CD8-positive, alpha-beta memory T cell (primary cell): ENCODE results near the gene ANKRD44. TPM values are rescaled to one million over a fixed set of nuclear protein-coding genes. Genes with fewer than 3 reads are reported as not detected.
A peak's percentile ranks its signal among the peaks of the same experiment; 100 is the strongest.

Source experiments
- CTCF ChIA-PET: fragments of 350-600 bp; sonication (Branson Sonifier 250); formaldehyde crosslinking; loops from one replicate; lab custom pipeline; 2021; ENCODE audit warnings: antibody characterized with exemption; lab: Charles Lee
- POLR2A ChIA-PET: fragments of 350-600 bp; sonication (Branson Sonifier 250); formaldehyde crosslinking; loops from one replicate; lab custom pipeline; 2021; ENCODE audit warnings: antibody characterized with exemption; lab: Charles Lee
- DNase-seq, 5 donors: peaks; one replicate each; pipeline versions ENCODE4 v3.0.0 to v3.0.0-alpha.2; 2020 to 2022; ENCODE audit warnings: mixed read lengths in 1 of 5
- H3K27ac ChIP-seq: one replicate; pipeline ENCODE4 v1.7.0; 2013; ENCODE audit warnings: low read depth, mild to moderate bottlenecking, low read length, moderate library complexity
- H3K27me3 ChIP-seq: 2 replicates; pipeline ENCODE4 v1.7.0; 2013; ENCODE audit warnings: low read length, mild to moderate bottlenecking; ENCODE audit not compliant: insufficient read depth, poor library complexity, severe bottlenecking
- H3K36me3 ChIP-seq: 2 replicates; pipeline ENCODE4 v1.7.0; 2013; ENCODE audit warnings: mild to moderate bottlenecking, low read length, moderate library complexity; ENCODE audit not compliant: insufficient read depth
- H3K4me1 ChIP-seq: 2 replicates; pipeline ENCODE4 v1.7.0; 2013; ENCODE audit warnings: mild to moderate bottlenecking, low read length, moderate library complexity; ENCODE audit not compliant: insufficient read depth
- H3K4me3 ChIP-seq: 2 replicates; pipeline ENCODE4 v1.7.0; 2013; ENCODE audit warnings: mild to moderate bottlenecking, low read length
- H3K9me3 ChIP-seq: 2 replicates; pipeline ENCODE4 v1.7.0; 2013; ENCODE audit warnings: mild to moderate bottlenecking, low read length
- H3K27ac Mint-ChIP-seq, 8 donors: one replicate each; pipeline ENCODE4 v1.8.0; 2020 to 2021; ENCODE audit warnings: mixed read lengths in 8 of 8, mild to moderate bottlenecking in 6 of 8, inconsistent platforms in 3 of 8, moderate library complexity in 3 of 8
- H3K27me3 Mint-ChIP-seq, 2 donors: one replicate each; pipeline ENCODE4 v1.8.0; 2020 to 2021; ENCODE audit warnings: mixed read lengths in 2 of 2, mild to moderate bottlenecking in 1 of 2, moderate library complexity in 1 of 2
- H3K36me3 Mint-ChIP-seq, 3 donors: one replicate each; pipeline ENCODE4 v1.8.0; 2020 to 2021; ENCODE audit warnings: mixed read lengths in 3 of 3, inconsistent platforms in 1 of 3, mild to moderate bottlenecking in 1 of 3
- H3K4me1 Mint-ChIP-seq, 3 donors: one replicate each; pipeline ENCODE4 v1.8.0; 2020 to 2021; ENCODE audit warnings: mixed read lengths in 3 of 3, inconsistent platforms in 1 of 3, mild to moderate bottlenecking in 1 of 3
- H3K4me3 Mint-ChIP-seq, 7 donors: one replicate each; pipeline ENCODE4 v1.8.0; 2020 to 2021; ENCODE audit warnings: mixed read lengths in 7 of 7, mild to moderate bottlenecking in 6 of 7, moderate library complexity in 4 of 7, inconsistent platforms in 2 of 7
- H3K9me3 Mint-ChIP-seq, 5 donors: one replicate each; pipeline ENCODE4 v1.8.0; 2020 to 2022; ENCODE audit warnings: mixed read lengths in 5 of 5, mild to moderate bottlenecking in 3 of 5, moderate library complexity in 2 of 5, inconsistent platforms in 1 of 5
- polyA plus RNA-seq: library from polyadenylated mRNA; unstranded; fragments of 300-500 nt; fragmentation: Illumina TruSeq; gene quantifications from one replicate; pipeline ENCODE4 v1.2.3, GENCODE V29; 2021
- total RNA-seq, 2 experiments: library from RNA; stranded (reverse); gene quantifications; one replicate each; pipeline ENCODE4 v1.2.3, GENCODE V29; 2021

The ANKRD44 gene
- total and polyA plus RNA-seq, 3 experiments from 2014 or later, result 90.1 to 150 (median 142) TPM

- H3K4me1 Mint-ChIP-seq, result no peaks in the 10 kb centered on the region
- Histone ChIP-seq H3K27me3 (no peaks in the 10 kb centered on the region), H3K36me3 (no peaks in the 10 kb centered on the region), H3K27ac (no peak overlapping the region), H3K4me3 (no peak overlapping the region), H3K4me1 (no peaks in the 10 kb centered on the region), H3K9me3 (no peaks in the 10 kb centered on the region)
- no peak overlapping the region for H3K4me3 Mint-ChIP-seq
- DNase-seq, result no peak
- no peak overlapping the region for H3K27ac Mint-ChIP-seq
- no peaks in the 10 kb centered on the region for H3K9me3 Mint-ChIP-seq
- POLR2A ChIA-PET, result interaction anchor here (0.8 kb wide), 1 partner anchor 290 kb away, joined by 9 read pairs; no protein-coding TSS in a partner anchor
- peaks cover 0 to 4% (median 0%) of the 10 kb centered on the region in 3 donors for H3K36me3 Mint-ChIP-seq
- CTCF ChIA-PET, result no interaction called here
- H3K27me3 Mint-ChIP-seq, result peaks cover 0 to 13% of the 10 kb centered on the region in 2 donors
Measured at GRCh38 chr2:196954001-196954400, 356.6 kb downstream of the ANKRD44 start.

DNA sequence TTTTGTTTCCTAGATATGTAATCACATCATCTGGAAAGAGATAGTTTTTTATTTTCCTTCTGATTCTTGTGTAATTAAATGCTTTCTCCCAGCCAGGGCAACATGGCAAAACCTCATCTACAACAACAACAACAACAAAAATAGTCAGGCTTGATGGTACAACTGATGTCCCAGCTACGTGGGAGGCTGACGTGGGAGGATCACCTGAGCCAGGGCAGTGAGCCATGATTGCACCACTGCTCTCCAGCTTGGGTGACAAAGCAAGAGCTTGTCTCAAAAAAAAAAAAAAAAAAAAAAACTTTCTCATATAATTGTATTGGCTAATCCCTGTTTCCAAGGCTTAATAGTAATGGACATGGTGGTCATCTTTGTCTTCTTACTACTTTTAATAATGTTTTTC lies 357.6 kb downstream of the ANKRD44 start:
- H3K4me3 ChIP-seq, result no peak overlapping the region
- ChIA-PET POLR2A (interaction anchor here (0.7 kb wide), 1 partner anchor 31 kb away, joined by 3 read pairs; no protein-coding TSS in a partner anchor), CTCF (no interaction called here)
- no peaks in the 10 kb centered on the region for H3K9me3 ChIP-seq
- Mint-ChIP-seq H3K36me3 (no peaks in the 10 kb centered on the region), H3K4me3 (no peak overlapping the region), H3K9me3 (no peaks in the 10 kb centered on the region), H3K27ac (no peak overlapping the region), H3K27me3 (peaks cover 0 to 13% of the 10 kb centered on the region in 2 donors), H3K4me1 (no peaks in the 10 kb centered on the region)
- H3K27me3 ChIP-seq, result no peaks in the 10 kb centered on the region
- H3K27ac ChIP-seq, result no peak overlapping the region
- H3K36me3 ChIP-seq, result no peaks in the 10 kb centered on the region
- no peak for DNase-seq
- H3K4me1 ChIP-seq, result no peaks in the 10 kb centered on the region

- no peaks in the 10 kb centered on the region for H3K4me1 Mint-ChIP-seq
- CTCF ChIA-PET, result no interaction called here
Measured at GRCh38 chr2:196951973-196952372, 358.6 kb downstream of the ANKRD44 start.

GRCh38 chr2:196949116-196949515 lies 361.5 kb downstream of the ANKRD44 start:
- Mint-ChIP-seq H3K4me3 (no peak overlapping the region), H3K27ac (no peak overlapping the region), H3K27me3 (peaks cover 8 to 13% of the 10 kb centered on the region in 2 donors), H3K9me3 (no peaks in the 10 kb centered on the region), H3K36me3 (no peaks in the 10 kb centered on the region), H3K4me1 (no peaks in the 10 kb centered on the region)
- H3K4me1 ChIP-seq, result no peaks in the 10 kb centered on the region
- no peak overlapping the region for H3K4me3 ChIP-seq
- POLR2A ChIA-PET, result no interaction called here
- H3K27me3 ChIP-seq, result no peaks in the 10 kb centered on the region
- H3K36me3 ChIP-seq, result no peaks in the 10 kb centered on the region
- H3K9me3 ChIP-seq, result no peaks in the 10 kb centered on the region
- CTCF ChIA-PET, result no interaction called here
- H3K27ac ChIP-seq, result no peak overlapping the region
- no peak for DNase-seq

More at GRCh38 chr2:196951973-196952372, 358.6 kb downstream of the ANKRD44 start:
- Histone ChIP-seq H3K36me3 (no peaks in the 10 kb centered on the region), H3K27me3 (no peaks in the 10 kb centered on the region), H3K27ac (no peak overlapping the region), H3K4me3 (no peak overlapping the region), H3K4me1 (no peaks in the 10 kb centered on the region), H3K9me3 (no peaks in the 10 kb centered on the region)
- H3K27me3 Mint-ChIP-seq, result peaks cover 0 to 13% of the 10 kb centered on the region in 2 donors
- H3K9me3 Mint-ChIP-seq, result no peaks in the 10 kb centered on the region
- H3K36me3 Mint-ChIP-seq, result no peaks in the 10 kb centered on the region
- POLR2A ChIA-PET, result no interaction called here
- H3K4me3 Mint-ChIP-seq, result no peak overlapping the region
- DNase-seq, result no peak
- peak overlapping the region in 1 of 8 donors; percentile 11 for H3K27ac Mint-ChIP-seq

GRCh38 chr2:196944570-196944969 lies 366.0 kb downstream of the ANKRD44 start:
- Mint-ChIP-seq H3K27me3 (peaks cover 10 to 13% of the 10 kb centered on the region in 2 donors), H3K36me3 (no peaks in the 10 kb centered on the region), H3K4me3 (no peak overlapping the region), H3K4me1 (no peaks in the 10 kb centered on the region), H3K27ac (no peak overlapping the region), H3K9me3 (peaks cover 0 to 2% (median 0%) of the 10 kb centered on the region in 5 donors)
- no peaks in the 10 kb centered on the region for H3K4me1 ChIP-seq
- no peak overlapping the region for H3K27ac ChIP-seq
- ChIA-PET CTCF (no interaction called here), POLR2A (no interaction called here)
- no peak for DNase-seq
- no peak overlapping the region for H3K4me3 ChIP-seq
- H3K9me3 ChIP-seq, result no peaks in the 10 kb centered on the region
- no peaks in the 10 kb centered on the region for H3K36me3 ChIP-seq
- no peaks in the 10 kb centered on the region for H3K27me3 ChIP-seq

DNA sequence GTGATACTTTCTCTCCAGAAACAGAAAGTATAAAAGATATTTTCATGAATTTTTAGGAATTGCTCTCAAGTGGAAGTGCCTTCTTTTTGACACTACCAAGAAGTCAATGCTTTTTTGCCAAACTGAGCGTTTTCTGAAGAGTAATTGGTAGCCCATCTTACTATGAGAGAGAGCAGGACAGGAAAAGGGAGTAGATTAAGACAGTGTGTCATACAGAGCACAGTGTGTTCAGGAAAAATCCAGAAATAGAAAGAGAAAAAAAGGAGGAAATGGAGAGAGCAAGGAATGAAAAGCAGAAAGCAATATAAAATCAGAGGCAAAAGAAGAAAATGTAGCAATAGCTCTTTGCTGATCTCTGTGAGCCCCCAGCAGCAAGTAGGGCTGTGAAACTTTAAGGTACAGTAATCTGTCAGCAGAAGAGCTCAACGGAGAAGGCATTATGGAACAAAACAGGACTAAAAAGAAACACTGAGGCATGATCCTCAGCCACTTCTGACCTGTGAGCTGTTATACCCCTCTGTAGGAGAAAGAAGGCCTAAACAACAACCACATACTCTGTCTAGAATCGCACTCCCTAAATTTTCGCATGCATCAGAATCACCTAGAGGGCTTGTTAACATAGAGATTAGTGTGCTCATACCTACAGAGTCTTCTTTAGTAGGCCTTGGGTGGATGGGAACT lies 369.0 kb downstream of the ANKRD44 start:
- peaks cover 10 to 13% of the 10 kb centered on the region in 2 donors for H3K27me3 Mint-ChIP-seq
- no peaks in the 10 kb centered on the region for H3K36me3 Mint-ChIP-seq
- ChIA-PET CTCF (no interaction called here), POLR2A (no interaction called here)
- DNase-seq, result no peak
- Histone ChIP-seq H3K27ac (no peak overlapping the region), H3K4me3 (no peak overlapping the region), H3K27me3 (no peaks in the 10 kb centered on the region), H3K4me1 (no peaks in the 10 kb centered on the region), H3K9me3 (no peaks in the 10 kb centered on the region), H3K36me3 (no peaks in the 10 kb centered on the region)
- H3K27ac Mint-ChIP-seq, result peak overlapping the region in 1 of 8 donors; percentile 3
- no peaks in the 10 kb centered on the region for H3K4me1 Mint-ChIP-seq
- H3K4me3 Mint-ChIP-seq, result no peak overlapping the region
- peaks cover 0 to 2% (median 0%) of the 10 kb centered on the region in 5 donors for H3K9me3 Mint-ChIP-seq

DNA sequence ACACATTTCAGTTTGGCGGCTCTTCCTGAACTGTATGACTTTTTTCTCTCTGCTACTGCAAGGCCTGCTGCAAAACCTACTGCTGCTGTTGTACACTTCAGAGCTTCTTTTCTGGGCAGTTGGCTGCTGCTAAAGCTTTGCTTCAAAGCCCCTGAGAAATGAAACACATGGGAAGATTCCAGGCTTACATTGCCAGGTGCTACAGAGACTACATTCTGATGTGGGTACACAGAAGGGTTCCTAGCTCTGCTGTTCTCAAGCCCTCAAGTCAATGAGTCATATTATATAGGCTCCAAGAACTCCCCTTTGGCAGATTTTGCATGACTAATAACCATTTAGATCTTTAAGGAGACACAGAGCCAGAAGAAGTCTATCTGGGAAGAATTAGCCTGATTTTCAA lies 371.2 kb downstream of the ANKRD44 start:
- DNase-seq, result no peak
- Histone ChIP-seq H3K9me3 (no peaks in the 10 kb centered on the region), H3K27me3 (no peaks in the 10 kb centered on the region), H3K27ac (no peak overlapping the region), H3K36me3 (no peaks in the 10 kb centered on the region), H3K4me3 (no peak overlapping the region), H3K4me1 (no peaks in the 10 kb centered on the region)
- POLR2A ChIA-PET, result no interaction called here
- Mint-ChIP-seq H3K36me3 (no peaks in the 10 kb centered on the region), H3K4me3 (no peak overlapping the region), H3K27me3 (peaks cover 2 to 9% of the 10 kb centered on the region in 2 donors), H3K4me1 (no peaks in the 10 kb centered on the region), H3K27ac (no peak overlapping the region), H3K9me3 (peaks cover 0 to 2% (median 0%) of the 10 kb centered on the region in 5 donors)
- CTCF ChIA-PET, result no interaction called here
